A673 (cell line): Measurements from ENCODE around the gene MTERF4.

Experiments used
- CTCF ChIP-seq: fragments of 300-800, 200-600 bp; sonication (generic); conservative IDR thresholded peaks from 2 replicates; pipeline ENCODE4 v1.5.1; 2017; ENCODE audit warnings: low read depth, mild to moderate bottlenecking, antibody characterized with exemption, low read length, moderate library complexity, mixed read lengths
- EZH2 ChIP-seq: fragments of 200-600 bp; sonication (generic); IDR thresholded peaks from 2 replicates; pipeline ENCODE4 v1.6.1; 2017; ENCODE audit warnings: borderline replicate concordance, low read depth, mild to moderate bottlenecking, mixed read lengths, antibody characterized with exemption, low read length; ENCODE audit not compliant: poor library complexity, severe bottlenecking

DNA sequence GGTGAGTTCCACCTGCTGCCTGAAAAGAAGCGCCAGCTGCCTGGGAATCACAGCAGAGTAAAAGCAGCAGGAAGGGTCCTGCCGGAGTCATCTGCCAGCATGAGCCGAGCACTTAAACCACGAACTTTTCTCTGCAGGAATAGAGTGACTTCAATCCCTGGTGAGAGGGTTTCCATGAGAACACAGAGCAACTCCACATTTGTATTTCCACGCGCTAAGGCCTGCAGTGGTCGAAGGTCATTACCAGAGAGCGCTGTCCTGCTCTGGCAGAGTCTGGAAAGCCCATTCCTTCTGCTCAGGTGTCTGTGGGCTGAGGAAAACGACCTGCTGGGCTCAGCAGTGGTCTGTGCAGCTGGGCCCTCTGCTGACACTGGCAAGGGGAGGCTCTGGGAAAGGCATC, 40.5 kb upstream of the MTERF4 start:
- TF ChIP-seq CTCF (no peak), EZH2 (no peak)
